ENCODE results near the gene TMEM174. TPM values are rescaled to one million over a fixed set of nuclear protein-coding genes. Genes with fewer than 3 reads are reported as not detected.

The TMEM174 gene
- total RNA-seq, 1 donor from 2014 or later = not detected

DNA sequence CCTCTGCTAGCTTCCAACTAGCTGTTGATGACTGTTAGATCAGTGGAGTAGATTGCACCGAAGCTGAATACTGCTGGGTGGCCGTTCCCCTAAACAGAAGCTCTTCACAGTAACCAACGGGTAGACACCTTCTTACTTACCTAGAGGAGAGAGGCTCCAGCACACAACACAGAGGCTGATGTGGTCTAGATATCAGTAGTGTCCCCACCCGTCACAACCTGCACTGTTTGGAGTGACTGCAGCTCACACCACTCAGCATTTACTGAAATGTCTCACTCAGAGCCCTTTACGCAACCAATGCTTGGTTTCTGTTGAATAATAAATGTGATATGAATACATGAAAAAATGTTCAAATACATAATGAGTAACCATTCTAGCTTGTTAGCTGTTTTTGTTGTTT, 5.3 kb downstream of the TMEM174 start:
- Mint-ChIP-seq H3K9me3 (no peaks in the 10 kb centered on the region), H3K4me3 (no peak overlapping the region), H3K27me3 (ENCODE audit: low read depth) (peaks cover 30% of the 10 kb centered on the region), H3K4me1 (peaks cover 2% of the 10 kb centered on the region), H3K27ac (no peak overlapping the region), H3K36me3 (no peaks in the 10 kb centered on the region)
- DNase-seq (ENCODE audit: low spot score in 2 of 2, unreplicated experiment in 2 of 2) = no peak
- TF ChIP-seq, protein P1, sequence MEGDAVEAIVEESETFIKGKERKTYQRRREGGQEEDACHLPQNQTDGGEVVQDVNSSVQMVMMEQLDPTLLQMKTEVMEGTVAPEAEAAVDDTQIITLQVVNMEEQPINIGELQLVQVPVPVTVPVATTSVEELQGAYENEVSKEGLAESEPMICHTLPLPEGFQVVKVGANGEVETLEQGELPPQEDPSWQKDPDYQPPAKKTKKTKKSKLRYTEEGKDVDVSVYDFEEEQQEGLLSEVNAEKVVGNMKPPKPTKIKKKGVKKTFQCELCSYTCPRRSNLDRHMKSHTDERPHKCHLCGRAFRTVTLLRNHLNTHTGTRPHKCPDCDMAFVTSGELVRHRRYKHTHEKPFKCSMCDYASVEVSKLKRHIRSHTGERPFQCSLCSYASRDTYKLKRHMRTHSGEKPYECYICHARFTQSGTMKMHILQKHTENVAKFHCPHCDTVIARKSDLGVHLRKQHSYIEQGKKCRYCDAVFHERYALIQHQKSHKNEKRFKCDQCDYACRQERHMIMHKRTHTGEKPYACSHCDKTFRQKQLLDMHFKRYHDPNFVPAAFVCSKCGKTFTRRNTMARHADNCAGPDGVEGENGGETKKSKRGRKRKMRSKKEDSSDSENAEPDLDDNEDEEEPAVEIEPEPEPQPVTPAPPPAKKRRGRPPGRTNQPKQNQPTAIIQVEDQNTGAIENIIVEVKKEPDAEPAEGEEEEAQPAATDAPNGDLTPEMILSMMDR (IDR thresholded peaks at IDR 0.05; ENCODE audit: unreplicated experiment) = no peak

DNA sequence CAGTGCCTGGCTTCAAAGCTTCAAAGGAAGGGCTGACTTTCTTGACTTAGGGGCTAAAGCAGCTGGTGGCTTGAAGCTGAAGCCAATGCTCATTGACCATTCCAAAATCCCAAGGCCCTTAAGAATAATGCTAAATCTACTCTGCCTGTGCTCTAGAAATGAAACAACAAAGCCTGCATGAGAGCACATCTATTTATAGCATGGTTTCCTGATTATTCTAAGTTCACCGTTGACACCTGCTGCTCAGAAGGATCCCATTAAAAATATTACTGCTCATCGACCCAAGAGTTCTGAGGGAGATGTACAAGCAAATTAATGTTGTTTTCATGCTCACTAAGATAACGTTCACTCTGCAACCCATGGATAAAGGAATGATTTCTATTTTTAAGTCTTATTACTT, 6.7 kb downstream of the TMEM174 start:
- peaks cover 4% of the 10 kb centered on the region for H3K9me3 Mint-ChIP-seq

DNA sequence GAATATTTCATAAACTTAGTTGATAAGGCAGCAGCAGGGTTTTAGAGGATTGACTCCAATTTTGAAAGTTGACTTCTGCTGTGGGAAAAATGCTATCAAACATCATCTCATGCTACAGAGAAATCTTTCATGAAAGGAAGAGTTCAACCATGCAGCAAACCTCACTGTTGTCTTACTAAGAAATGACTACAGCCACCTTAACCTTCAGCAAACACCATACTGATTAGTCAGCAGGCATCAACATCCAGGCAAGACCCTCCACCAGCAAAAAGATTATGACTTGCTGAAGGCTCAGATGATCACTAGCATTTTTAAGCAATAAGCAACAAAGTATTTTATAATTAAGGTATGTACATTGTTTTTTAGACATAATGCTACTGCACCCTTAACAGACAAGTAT, 7.6 kb downstream of the TMEM174 start:
- Mint-ChIP-seq H3K9me3 (peaks cover 8% of the 10 kb centered on the region), H3K27ac (no peak overlapping the region), H3K4me1 (peaks cover 2% of the 10 kb centered on the region), H3K27me3 (ENCODE audit: low read depth) (peaks cover 31% of the 10 kb centered on the region), H3K36me3 (peaks cover 6% of the 10 kb centered on the region), H3K4me3 (no peak overlapping the region)
- no peak for DNase-seq (ENCODE audit: low spot score in 2 of 2, unreplicated experiment in 2 of 2)
- TF ChIP-seq, protein P1 (IDR thresholded peaks at IDR 0.05; ENCODE audit: unreplicated experiment) = no peak

More for the DNA sequence above, 6.7 kb downstream of the TMEM174 start:
- TF ChIP-seq, protein P1 (IDR thresholded peaks at IDR 0.05; ENCODE audit: unreplicated experiment) = no peak
- no peak for DNase-seq (ENCODE audit: low spot score in 2 of 2, unreplicated experiment in 2 of 2)
- Mint-ChIP-seq H3K27ac (no peak overlapping the region), H3K27me3 (ENCODE audit: low read depth) (peaks cover 31% of the 10 kb centered on the region), H3K4me3 (no peak overlapping the region), H3K4me1 (peaks cover 2% of the 10 kb centered on the region), H3K36me3 (peaks cover 4% of the 10 kb centered on the region)

DNA sequence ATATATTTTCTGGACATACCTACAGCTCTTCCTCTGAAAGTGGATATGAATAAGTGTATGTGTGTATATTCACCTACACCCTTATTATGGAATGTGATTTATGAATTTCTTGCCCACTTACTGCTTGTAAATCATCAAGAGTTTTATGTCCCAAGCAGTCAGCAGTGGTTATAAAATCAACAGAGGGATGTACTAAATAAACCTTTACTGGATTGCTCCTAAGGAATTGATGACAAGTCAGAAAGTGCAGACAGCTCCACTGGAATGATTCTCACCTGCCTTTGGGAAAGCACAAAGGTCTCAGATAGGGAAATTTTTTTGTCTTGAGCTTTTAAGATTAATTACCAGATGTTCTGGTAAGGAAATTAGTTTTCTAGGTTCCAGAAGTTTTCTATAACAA, 9.3 kb downstream of the TMEM174 start:
- TF ChIP-seq, protein P1 (IDR thresholded peaks at IDR 0.05; ENCODE audit: unreplicated experiment) = no peak
- peaks cover 23% of the 10 kb centered on the region for H3K27me3 Mint-ChIP-seq (ENCODE audit: low read depth)
- H3K4me1 Mint-ChIP-seq = peaks cover 2% of the 10 kb centered on the region
- no peak overlapping the region for H3K27ac Mint-ChIP-seq
- H3K9me3 Mint-ChIP-seq = peaks cover 8% of the 10 kb centered on the region
- DNase-seq (ENCODE audit: low spot score in 2 of 2, unreplicated experiment in 2 of 2) = no peak
- no peak overlapping the region for H3K4me3 Mint-ChIP-seq
- peaks cover 6% of the 10 kb centered on the region for H3K36me3 Mint-ChIP-seq

DNA sequence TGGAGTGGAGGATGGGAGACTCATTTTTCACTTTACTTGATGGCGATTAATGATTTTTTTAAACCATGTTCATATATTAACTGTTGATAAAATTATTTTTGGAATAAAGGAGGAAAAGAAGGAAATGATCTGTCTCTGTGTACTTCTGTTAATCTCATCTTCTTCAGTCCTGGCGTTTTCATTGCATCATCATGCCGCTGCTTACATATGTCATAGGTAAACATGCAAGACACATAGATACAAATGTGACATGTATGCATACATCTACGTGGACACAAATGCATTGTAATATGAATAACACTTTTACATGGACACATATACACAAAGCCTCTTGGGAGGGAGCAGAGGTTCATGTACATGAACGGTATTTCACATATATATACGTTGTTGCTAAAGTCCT, 10.0 kb downstream of the TMEM174 start:
- H3K27ac Mint-ChIP-seq = no peak overlapping the region
- DNase-seq (ENCODE audit: low spot score in 2 of 2, unreplicated experiment in 2 of 2) = no peak

More for the DNA sequence above, 10.0 kb downstream of the TMEM174 start:
- TF ChIP-seq, protein P1 (IDR thresholded peaks at IDR 0.05; ENCODE audit: unreplicated experiment) = no peak
- peaks cover 8% of the 10 kb centered on the region for H3K9me3 Mint-ChIP-seq
- peaks cover 6% of the 10 kb centered on the region for H3K36me3 Mint-ChIP-seq
- peaks cover 2% of the 10 kb centered on the region for H3K4me1 Mint-ChIP-seq
- no peak overlapping the region for H3K4me3 Mint-ChIP-seq
- H3K27me3 Mint-ChIP-seq (ENCODE audit: low read depth) = peaks cover 16% of the 10 kb centered on the region

Measured in mesothelial cell of epicardium (in vitro differentiated cells).